Fibroblast of lung (primary cell): ENCODE results near the gene IGFBP6. TPM values are rescaled to one million over a fixed set of nuclear protein-coding genes. Genes with fewer than 3 reads are reported as not detected.

Experiments
- DNase-seq, 2 donors: peaks; one replicate each; pipeline versions ENCODE4 v3.0.0 to v3.0.0-alpha.2; 2010; ENCODE audit warnings: low read depth in 2 of 2
- H2AFZ ChIP-seq: 2 replicates; pipeline ENCODE4 v1.5.1; 2012; ENCODE audit warnings: low read length, control low read depth, inconsistent platforms
- H3K27ac ChIP-seq: 2 replicates; pipeline ENCODE4 v1.5.1; 2011; ENCODE audit warnings: low read length, control low read depth; ENCODE audit not compliant: insufficient read depth
- H3K27me3 ChIP-seq: 2 replicates; pipeline ENCODE4 v1.5.1; 2011; ENCODE audit warnings: mild to moderate bottlenecking, low read length; ENCODE audit not compliant: control insufficient read depth, insufficient read depth
- H3K36me3 ChIP-seq: 2 replicates; pipeline ENCODE4 v1.5.1; 2011; ENCODE audit warnings: low read length; ENCODE audit not compliant: control insufficient read depth, insufficient read depth
- H3K4me1 ChIP-seq: 2 replicates; pipeline ENCODE4 v1.5.1; 2011; ENCODE audit warnings: low read length; ENCODE audit not compliant: control insufficient read depth, insufficient read depth; ENCODE audit errors: extremely low read depth
- H3K4me2 ChIP-seq: 2 replicates; pipeline ENCODE4 v1.5.1; 2011; ENCODE audit warnings: low read length, control low read depth; ENCODE audit not compliant: insufficient read depth; ENCODE audit errors: extremely low read depth
- H3K4me3 ChIP-seq, 4 experiments: fragments of 200-600 bp in 1 of 4; sonication (generic) in 1 of 4; replicated peaks in 1 of 4; 2 replicates each; pipeline ENCODE4 v1.5.1; 2011 to 2016; ENCODE audit warnings: low read length in 4 of 4, low read depth in 3 of 4, mild to moderate bottlenecking in 3 of 4, control low read depth in 2 of 4, inconsistent platforms in 1 of 4, mixed read lengths in 1 of 4; ENCODE audit not compliant: insufficient read depth in 1 of 4; ENCODE audit errors: control extremely low read depth in 1 of 4
- H3K79me2 ChIP-seq: 2 replicates; pipeline ENCODE4 v1.5.1; 2012; ENCODE audit warnings: mild to moderate bottlenecking, low read length, inconsistent platforms; ENCODE audit not compliant: control insufficient read depth, insufficient read depth
- H3K9ac ChIP-seq: 2 replicates; pipeline ENCODE4 v1.5.1; 2011; ENCODE audit warnings: mild to moderate bottlenecking, low read length, control low read depth; ENCODE audit not compliant: insufficient read depth
- H3K9me3 ChIP-seq: 2 replicates; pipeline ENCODE4 v1.5.1; 2012; ENCODE audit warnings: low read depth, low read length; ENCODE audit not compliant: control insufficient read depth, insufficient read depth
- H4K20me1 ChIP-seq: 2 replicates; pipeline ENCODE4 v1.5.1; 2011; ENCODE audit warnings: low read length; ENCODE audit not compliant: control insufficient read depth, insufficient read depth; ENCODE audit errors: extremely low read depth
- CTCF ChIP-seq, 2 donors: IDR thresholded peaks in 1 of 2; conservative IDR thresholded peaks in 1 of 2; 1 replicate in 1 of 2; 2 replicates in 1 of 2; pipeline ENCODE4 v1.5.1; 2011 to 2012; ENCODE audit warnings: low read length in 2 of 2, control low read depth in 1 of 2, inconsistent platforms in 1 of 2, low read depth in 1 of 2, mild to moderate bottlenecking in 1 of 2
- EZH2 ChIP-seq: IDR thresholded peaks from 2 replicates; pipeline ENCODE4 v1.5.1; 2012; ENCODE audit warnings: low read length, control low read depth, mild to moderate bottlenecking; ENCODE audit errors: missing control alignments
- polyA plus RNA-seq, 2 donors: library from polyadenylated mRNA; depleted of rRNA in 1 of 2; stranded (reverse) in 1 of 2; unstranded in 1 of 2; fragments of >200 nt; gene quantifications; 2 replicates each; pipeline ENCODE4 v1.2.1, GENCODE V29; 2011 to 2012; ENCODE audit warnings: missing spikeins in 1 of 2
- total RNA-seq: library from RNA; depleted of rRNA; stranded (reverse); fragments of >200 nt; gene quantifications from 2 replicates; pipeline ENCODE4 v1.2.1, GENCODE V29; 2014

The IGFBP6 gene
- total and polyA plus RNA-seq, 2 donors (not counting 1 experiment from before 2014, with no cell fraction given): 229 to 592 TPM

- H3K4me2 ChIP-seq: no peak overlapping the region
- H2AFZ ChIP-seq: no peak overlapping the region
- H3K27me3 ChIP-seq: no peaks in the 10 kb centered on the region
- no peaks in the 10 kb centered on the region for H4K20me1 ChIP-seq
- no peaks in the 10 kb centered on the region for H3K9me3 ChIP-seq
- H3K9ac ChIP-seq: no peak overlapping the region
- no peak overlapping the region for H3K4me3 ChIP-seq
- no peaks in the 10 kb centered on the region for H3K79me2 ChIP-seq
- DNase-seq: no peak
- H3K36me3 ChIP-seq: no peaks in the 10 kb centered on the region
- H3K4me1 ChIP-seq: no peaks in the 10 kb centered on the region
- TF ChIP-seq CTCF (conservative IDR thresholded peaks at IDR 0.05 in 1 of 2, IDR thresholded peaks at IDR 0.05 in 1 of 2; ENCODE audit: low read depth in 1 of 2, low read length in 2 of 2) (no peak), EZH2 (no peak)
- H3K27ac ChIP-seq: no peak overlapping the region
These were observed 36.3 kb downstream of the IGFBP6 start for GRCh38 chr12:53133722-53134121.

GRCh38 chr12:53143355-53143754 lies 45.9 kb downstream of the IGFBP6 start:
- H3K4me3 ChIP-seq: no peak overlapping the region
- no peaks in the 10 kb centered on the region for H3K4me1 ChIP-seq
- H2AFZ ChIP-seq: no peak overlapping the region
- H3K27me3 ChIP-seq: no peaks in the 10 kb centered on the region
- H3K27ac ChIP-seq: no peak overlapping the region
- no peak overlapping the region for H3K9ac ChIP-seq
- H4K20me1 ChIP-seq: no peaks in the 10 kb centered on the region
- no peaks in the 10 kb centered on the region for H3K36me3 ChIP-seq
- H3K9me3 ChIP-seq: no peaks in the 10 kb centered on the region
- no peak for DNase-seq
- H3K79me2 ChIP-seq: no peaks in the 10 kb centered on the region
- H3K4me2 ChIP-seq: no peak overlapping the region
- TF ChIP-seq EZH2 (no peak), CTCF (conservative IDR thresholded peaks at IDR 0.05 in 1 of 2, IDR thresholded peaks at IDR 0.05 in 1 of 2; ENCODE audit: low read depth in 1 of 2, low read length in 2 of 2) (no peak)

GRCh38 chr12:53145383-53146260 lies 48.2 kb downstream of the IGFBP6 start:
- no peak overlapping the region for H2AFZ ChIP-seq
- no peaks in the 10 kb centered on the region for H4K20me1 ChIP-seq
- H3K9ac ChIP-seq: no peak overlapping the region
- peak in 1 of 2 donors; percentile 72 for DNase-seq
- H3K4me3 ChIP-seq: no peak overlapping the region
- no peak overlapping the region for H3K27ac ChIP-seq
- no peaks in the 10 kb centered on the region for H3K9me3 ChIP-seq
- no peaks in the 10 kb centered on the region for H3K36me3 ChIP-seq
- no peak overlapping the region for H3K4me2 ChIP-seq
- TF ChIP-seq EZH2: no peak
- no peak for TF ChIP-seq CTCF (conservative IDR thresholded peaks at IDR 0.05 in 1 of 2, IDR thresholded peaks at IDR 0.05 in 1 of 2; ENCODE audit: low read depth in 1 of 2, low read length in 2 of 2)
- no peaks in the 10 kb centered on the region for H3K27me3 ChIP-seq
- no peaks in the 10 kb centered on the region for H3K79me2 ChIP-seq
- no peaks in the 10 kb centered on the region for H3K4me1 ChIP-seq
